Adrenal gland (tissue), 12 donors: ENCODE results near the gene GPC6. TPM values are rescaled to one million over a fixed set of nuclear protein-coding genes. Genes with fewer than 3 reads are reported as not detected.

ENCODE experiments used
- DNase-seq, 7 donors: peaks; one replicate each; pipeline ENCODE4 v3.0.0-alpha.2; 2019 to 2020
- H3K27ac ChIP-seq, 5 donors: fragments of 200-600 bp; sonication (generic) in 4 of 5; 1 replicate in 3 of 5; 2 replicates in 2 of 5; pipeline versions ENCODE4 v1.5.1 to v1.8.0; 2016 to 2020; ENCODE audit warnings: mild to moderate bottlenecking in 1 of 5
- H3K27me3 ChIP-seq: fragments of 200-600 bp; 2 replicates; pipeline ENCODE4 v1.8.0; 2021
- H3K36me3 ChIP-seq, 2 donors: fragments of 200-600 bp; replicated peaks in 1 of 2; 1 replicate in 1 of 2; 2 replicates in 1 of 2; pipeline versions ENCODE4 v1.5.1 to v1.8.0; 2018 to 2022
- H3K4me1 ChIP-seq, 2 donors: fragments of 200-600 bp; replicated peaks in 1 of 2; 1 replicate in 1 of 2; 2 replicates in 1 of 2; pipeline versions ENCODE4 v1.5.1 to v1.8.0; 2018 to 2021
- H3K4me3 ChIP-seq, 4 donors: fragments of 200-600 bp; sonication (generic) in 3 of 4; one replicate each; pipeline ENCODE4 v1.5.1; 2016 to 2018
- H3K9me3 ChIP-seq, 3 donors: fragments of 200-600 bp; sonication (generic) in 1 of 3; replicated peaks in 1 of 3; 1 replicate in 2 of 3; 2 replicates in 1 of 3; pipeline versions ENCODE4 v1.5.1 to v1.8.0; 2016 to 2021
- CTCF ChIP-seq, 6 experiments: fragments of 450-650 bp in 4 of 6; fragments of 200-600 bp in 2 of 6; sonication (generic) in 1 of 6; IDR thresholded peaks; 1 replicate in 5 of 6; 2 replicates in 1 of 6; pipeline versions ENCODE4 v1.5.1 to v1.8.0; 2016 to 2021; ENCODE audit warnings: antibody characterized with exemption in 6 of 6, mild to moderate bottlenecking in 2 of 6, moderate library complexity in 1 of 6
- POLR2A ChIP-seq, 2 donors: fragments of 450-650 bp; IDR thresholded peaks; one replicate each; pipeline ENCODE4 v1.6.1; 2017; ENCODE audit warnings: antibody characterized with exemption in 2 of 2, mild to moderate bottlenecking in 2 of 2, moderate library complexity in 1 of 2
- WGBS, 4 donors: extraction: QIAGEN DNeasy Blood & Tissue Kit in 2 of 4; methylation state at CpG; one replicate each; pipeline versions ENCODE4 v1.1.5 to v1.1.7; 2013 to 2017; 5-methylcytosine and 5-hydroxymethylcytosine counted together
- intact Hi-C, 2 donors: fragments of 100-400 bp; cut with DNase I; formaldehyde crosslinking; loops; one replicate each; pipeline versions ENCODE4 v1.14.1 to v1.15.0; 2022 to 2023
- polyA plus RNA-seq, 3 donors: library from polyadenylated mRNA; stranded (reverse); fragments of 200-250 nt in 2 of 3; fragments of 350-450 nt in 1 of 3; fragmentation: Illumina TruSeq in 1 of 3; extraction: RNeasy Lipid Tissue Mini Kit (QIAGEN cat#74804) in 1 of 3; gene quantifications; one replicate each; pipeline ENCODE4 v1.2.3, GENCODE V29; 2013 to 2014
- total RNA-seq, 9 donors: library from RNA; depleted of rRNA in 4 of 9; stranded (reverse); fragments of >200 nt in 4 of 9; fragments of 120-200 nt in 1 of 9; fragmentation: NEBNext Ultra II Directional in 1 of 9; extraction: Animal tissue kit (Norgen Biotek cat#: 25700) in 1 of 9; gene quantifications; one replicate each; pipeline versions ENCODE4 v1.1.0 to v1.2.4, GENCODE V29; 2013 to 2023
- donor health status: healthy with polysubstance abuse.
- donor health status: Bipolar disorder and iron deficiency.
- donor health status: DM: yes; HTN: yes; CAD: no.
- donor health status: DM: no; HTN: no; CAD: no.
- donor health status: DM: no; HTN: no; CAD: no.
- donor health status: DM: yes; HTN: yes; CAD: no.

The GPC6 gene
- total and polyA plus RNA-seq, 12 donors, result 0.37 to 62.3 (median 2.5) TPM

- no peak for DNase-seq
- TF ChIP-seq POLR2A (IDR thresholded peaks at IDR 0.05) (no peak), CTCF (IDR thresholded peaks at IDR 0.05) (no peak)
- H3K4me1 ChIP-seq, result peaks cover 0 to 10% of the 10 kb centered on the region in 2 donors
- no peaks in the 10 kb centered on the region for H3K36me3 ChIP-seq
- no peak overlapping the region for H3K4me3 ChIP-seq
- WGBS, 4 donors, result 79 to 92% (median 87%) methylated on average over 2 of the region's 2 CpGs
- H3K27me3 ChIP-seq, result no peaks in the 10 kb centered on the region
- H3K9me3 ChIP-seq, result no peaks in the 10 kb centered on the region
- H3K27ac ChIP-seq, result no peak overlapping the region
- intact Hi-C loops, result no loop called here
These were observed 801.6 kb downstream of the GPC6 start for GRCh38 chr13:94028234-94028633.

- Histone ChIP-seq H3K27ac (no peak overlapping the region), H3K4me3 (no peak overlapping the region), H3K27me3 (no peaks in the 10 kb centered on the region), H3K4me1 (peaks cover 0 to 10% of the 10 kb centered on the region in 2 donors), H3K36me3 (no peaks in the 10 kb centered on the region), H3K9me3 (no peaks in the 10 kb centered on the region)
- TF ChIP-seq POLR2A (IDR thresholded peaks at IDR 0.05) (no peak), CTCF (IDR thresholded peaks at IDR 0.05) (no peak)
- 22 to 80% (median 72%) methylated on average over 1 of the region's 1 CpG for WGBS, 4 donors
- no peak for DNase-seq
- intact Hi-C loops, result no loop called here
These were observed 802.0 kb downstream of the GPC6 start for GRCh38 chr13:94028650-94029049.

GRCh38 chr13:94030415-94031119, 804.0 kb downstream of the GPC6 start:
- Histone ChIP-seq H3K27ac (no peak overlapping the region), H3K27me3 (no peaks in the 10 kb centered on the region), H3K36me3 (no peaks in the 10 kb centered on the region), H3K9me3 (no peaks in the 10 kb centered on the region), H3K4me3 (no peak overlapping the region), H3K4me1 (peaks cover 0 to 16% of the 10 kb centered on the region in 2 donors)
- DNase-seq, result no peak
- no peak for TF ChIP-seq CTCF (IDR thresholded peaks at IDR 0.05)
- TF ChIP-seq POLR2A (IDR thresholded peaks at IDR 0.05), result no peak
- intact Hi-C loops, result no loop called here
- WGBS, 4 donors, result 90 to 95% (median 94%) methylated on average over 14 of the region's 14 CpGs

- Histone ChIP-seq H3K36me3 (no peaks in the 10 kb centered on the region), H3K27ac (no peak overlapping the region), H3K27me3 (no peaks in the 10 kb centered on the region), H3K9me3 (no peaks in the 10 kb centered on the region), H3K4me3 (no peak overlapping the region), H3K4me1 (peaks cover 0 to 16% of the 10 kb centered on the region in 2 donors)
- TF ChIP-seq CTCF (IDR thresholded peaks at IDR 0.05), result no peak
- TF ChIP-seq POLR2A (IDR thresholded peaks at IDR 0.05), result no peak
- intact Hi-C loops, result no loop called here
- no peak for DNase-seq
- 45 to 56% (median 49%) methylated on average over 3 of the region's 3 CpGs for WGBS, 4 donors
These were observed 805.0 kb downstream of the GPC6 start for GRCh38 chr13:94031609-94032008.
